HG03108 (cell line): ENCODE measurements around the gene NAB2.

Experiments
- ATAC-seq: cut with Tn5 transposase; IDR thresholded peaks from one replicate; pipeline ENCODE4 v1.9.1; 2021; ENCODE audit warnings: moderate library complexity; ENCODE audit not compliant: unreplicated experiment

NAB2 gene

GRCh38 chr12:57131896-57132744 lies 43.2 kb downstream of the NAB2 start:
- no peak for ATAC-seq

- no peak for ATAC-seq
Measured at GRCh38 chr12:57133013-57133569, 44.2 kb downstream of the NAB2 start.

GRCh38 chr12:57133916-57134315 lies 45.0 kb downstream of the NAB2 start:
- no peak for ATAC-seq

- no peak for ATAC-seq
Measured at GRCh38 chr12:57134949-57135348, 46.0 kb downstream of the NAB2 start.

- no peak for ATAC-seq
Measured at GRCh38 chr12:57135527-57136326, 46.8 kb downstream of the NAB2 start.

- no peak for ATAC-seq
Measured at GRCh38 chr12:57138526-57139272, 49.8 kb downstream of the NAB2 start.

- ATAC-seq, result no peak
Measured at GRCh38 chr12:57139796-57140649, 51.1 kb downstream of the NAB2 start.

- ATAC-seq, result no peak
Measured at GRCh38 chr12:57141249-57141648, 52.3 kb downstream of the NAB2 start.

GRCh38 chr12:57142121-57142520 lies 53.2 kb downstream of the NAB2 start:
- no peak for ATAC-seq

- ATAC-seq, result no peak
Measured at GRCh38 chr12:57142727-57143126, 53.8 kb downstream of the NAB2 start.

- ATAC-seq, result no peak
Measured at GRCh38 chr12:57143454-57143853, 54.5 kb downstream of the NAB2 start.
